IMR-90 (cell line): ENCODE results near the gene EFHD1. TPM values are rescaled to one million over a fixed set of nuclear protein-coding genes. Genes with fewer than 3 reads are reported as not detected.
"Not testable (repeated sequence)": the region's sequence is repeated elsewhere in the genome, so short reads cannot be mapped to it uniquely, and the experiment has no call there.

ENCODE experiments used
- ATAC-seq: fragments of 200-7000 bp; cut with Tn5 transposase; 2 replicates; pipeline ENCODE4 v1.9.1; 2020; ENCODE audit warnings: low read depth, mild to moderate bottlenecking, moderate library complexity
- BruUV-seq: library from RNA; stranded (reverse); fragments of 400-500 nt; replicated peaks from 2 replicates; lab custom pipeline; 2021; lab: Mats Ljungman, UMichigan
- CTCF ChIA-PET: fragments of 300-600 bp; formaldehyde crosslinking; extraction: SDS; loops from one replicate; lab custom pipeline; 2021; ENCODE audit warnings: antibody characterized with exemption; lab: Yijun Ruan, JAX
- POLR2A ChIA-PET: fragments of 300-600 bp; sonication (Branson Sonifier 250); formaldehyde crosslinking; loops from one replicate; lab custom pipeline; 2022; ENCODE audit warnings: antibody characterized with exemption; ENCODE audit not compliant: unreplicated experiment; lab: Charles Lee
- DNase-seq: peaks from one replicate; pipeline ENCODE4 v3.0.0; 2013
- H2AFZ ChIP-seq: replicated peaks from 2 replicates; pipeline ENCODE3; 2013; ENCODE audit warnings: low read length, mild to moderate bottlenecking; ENCODE audit not compliant: poor library complexity
- H2AK5ac ChIP-seq: 2 replicates; pipeline ENCODE4 v1.6.1; 2013; ENCODE audit warnings: low read depth, low read length, inconsistent platforms
- H2AK9ac ChIP-seq: replicated peaks from 2 replicates; pipeline ENCODE3; 2013; ENCODE audit warnings: mild to moderate bottlenecking, low read depth, low read length, moderate library complexity; ENCODE audit not compliant: poor library complexity
- H2BK120ac ChIP-seq: 2 replicates; pipeline ENCODE4 v1.6.1; 2013; ENCODE audit warnings: low read depth, low read length, inconsistent platforms
- H2BK15ac ChIP-seq: 3 replicates; pipeline ENCODE4 v1.6.1; 2013; ENCODE audit warnings: low read depth, low read length, inconsistent platforms
- H2BK20ac ChIP-seq: 2 replicates; pipeline ENCODE4 v1.6.1; 2013; ENCODE audit warnings: low read depth, mild to moderate bottlenecking, inconsistent platforms, low read length, moderate library complexity
- H2BK5ac ChIP-seq: 2 replicates; pipeline ENCODE4 v1.6.1; 2013; ENCODE audit warnings: mild to moderate bottlenecking, low read depth, low read length, inconsistent platforms; ENCODE audit not compliant: poor library complexity, severe bottlenecking
- H3K14ac ChIP-seq: replicated peaks from 2 replicates; pipeline ENCODE4 v1.6.1; 2013; ENCODE audit warnings: low read depth, low read length, inconsistent platforms
- H3K18ac ChIP-seq: 2 replicates; pipeline ENCODE4 v1.6.1; 2013; ENCODE audit warnings: low read depth, low read length, control low read depth
- H3K23ac ChIP-seq: 2 replicates; pipeline ENCODE4 v1.6.1; 2013; ENCODE audit warnings: low read depth, low read length, inconsistent platforms
- H3K27ac ChIP-seq: 2 replicates; pipeline ENCODE4 v1.5.1; 2013; ENCODE audit warnings: mild to moderate bottlenecking, control low read depth, low read length; ENCODE audit not compliant: insufficient read depth
- H3K27me3 ChIP-seq: 2 replicates; pipeline ENCODE4 v1.6.1; 2013; ENCODE audit warnings: low read length; ENCODE audit not compliant: control insufficient read depth, insufficient read depth
- H3K36me3 ChIP-seq: 2 replicates; pipeline ENCODE4 v1.6.1; 2013; ENCODE audit warnings: low read length, mixed read lengths; ENCODE audit not compliant: control insufficient read depth, insufficient read depth
- H3K4ac ChIP-seq: 2 replicates; pipeline ENCODE4 v1.6.1; 2013; ENCODE audit warnings: low read depth, low read length, inconsistent platforms
- H3K4me1 ChIP-seq: 2 replicates; pipeline ENCODE4 v1.6.1; 2013; ENCODE audit warnings: low read length, mixed read lengths; ENCODE audit not compliant: control insufficient read depth, insufficient read depth
- H3K4me2 ChIP-seq: 2 replicates; pipeline ENCODE4 v1.6.1; 2013; ENCODE audit warnings: low read depth, mild to moderate bottlenecking, control low read depth, low read length, moderate library complexity
- H3K4me3 ChIP-seq: 2 replicates; pipeline ENCODE4 v1.5.1; 2013; ENCODE audit warnings: low read depth, mild to moderate bottlenecking, control low read depth, low read length, moderate library complexity; ENCODE audit not compliant: insufficient read depth
- H3K56ac ChIP-seq: 2 replicates; pipeline ENCODE4 v1.6.1; 2013; ENCODE audit warnings: low read length, inconsistent platforms; ENCODE audit not compliant: insufficient read depth; ENCODE audit errors: extremely low read depth
- H3K79me1 ChIP-seq, 2 experiments: 2 replicates each; pipeline ENCODE4 v1.6.1; 2013; ENCODE audit warnings: low read length in 2 of 2, inconsistent platforms in 1 of 2, low read depth in 1 of 2
- H3K9ac ChIP-seq: 2 replicates; pipeline ENCODE4 v1.6.1; 2013; ENCODE audit warnings: low read depth, low read length, control low read depth
- H3K9me1 ChIP-seq: 2 replicates; pipeline ENCODE4 v1.6.1; 2013; ENCODE audit warnings: low read length, inconsistent platforms; ENCODE audit not compliant: insufficient read depth
- H3K9me3 ChIP-seq: 2 replicates; pipeline ENCODE4 v1.6.1; 2013; ENCODE audit warnings: low read length; ENCODE audit not compliant: control insufficient read depth, insufficient read depth
- H4K20me1 ChIP-seq: 2 replicates; pipeline ENCODE4 v1.6.1; 2013; ENCODE audit warnings: low read length, inconsistent platforms; ENCODE audit not compliant: insufficient read depth
- H4K5ac ChIP-seq: 2 replicates; pipeline ENCODE4 v1.6.1; 2013; ENCODE audit warnings: mild to moderate bottlenecking, low read depth, low read length, control low read depth
- H4K8ac ChIP-seq, 2 experiments: 2 replicates each; pipeline ENCODE4 v1.6.1; 2013; ENCODE audit warnings: low read depth in 2 of 2, low read length in 2 of 2, control low read depth in 1 of 2, inconsistent platforms in 1 of 2
- H4K91ac ChIP-seq: 2 replicates; pipeline ENCODE4 v1.6.1; 2013; ENCODE audit warnings: low read depth, low read length, inconsistent platforms; ENCODE audit not compliant: insufficient read depth
- WGBS, 2 experiments: methylation state at CpG; one replicate each; pipeline versions ENCODE4 v1.1.5 to v1.1.7; 2013; ENCODE audit warnings: missing lambda C conversion rate in 2 of 2; ENCODE audit not compliant: insufficient read length in 1 of 2; ENCODE audit errors: extremely low coverage in 2 of 2; 5-methylcytosine and 5-hydroxymethylcytosine counted together
- dilution Hi-C: fragments of 300-500 bp; cut with HindIII; formaldehyde crosslinking; loops from one replicate; pipeline ENCODE4 v1.14.3; 2018; ENCODE audit warnings: low sequenced_read_pairs; ENCODE audit not compliant: unreplicated experiment
- in situ Hi-C: fragments of 300-500 bp; cut with MboI; formaldehyde crosslinking; loops from 3 replicates; pipeline ENCODE4 v1.14.3; 2019; ENCODE audit warnings: low sequenced_read_pairs, inconsistent platforms, mixed read lengths
- intact Hi-C: fragments of 100-400 bp; cut with micrococcal nuclease; formaldehyde crosslinking; loops from 2 replicates; pipeline ENCODE4 v1.10.0; 2022
- polyA plus RNA-seq, 3 experiments: library from polyadenylated mRNA; depleted of rRNA; stranded (reverse); fragments of >200 nt; gene quantifications; 2 replicates each; pipeline ENCODE4 v1.2.3, GENCODE V29; 2012; ENCODE audit warnings: low replicate concordance in 1 of 3
- total RNA-seq: library from RNA; depleted of rRNA; stranded (reverse); fragments of >200 nt; gene quantifications from 2 replicates; pipeline ENCODE4 v1.2.3, GENCODE V29; 2012

Gene EFHD1
- total and polyA plus RNA-seq, 2 of the 4 experiments (the other 2 are of a cell fraction) = 0.27 TPM; not detected in 1

- H3K56ac ChIP-seq, H2BK120ac ChIP-seq, H3K9ac ChIP-seq, H3K27me3 ChIP-seq, H3K4me3 ChIP-seq, H3K23ac ChIP-seq, H4K20me1 ChIP-seq, H2BK15ac ChIP-seq, intact Hi-C loops, ATAC-seq, H3K4me1 ChIP-seq, H2AK5ac ChIP-seq, BruUV-seq, H2BK5ac ChIP-seq, H2BK20ac ChIP-seq, dilution Hi-C loops, in situ Hi-C loops, H3K36me3 ChIP-seq, H3K4me2 ChIP-seq, H2AFZ ChIP-seq, H3K18ac ChIP-seq, H4K8ac ChIP-seq, DNase-seq, H2AK9ac ChIP-seq, POLR2A ChIA-PET, H4K5ac ChIP-seq, H3K9me3 ChIP-seq, H3K79me1 ChIP-seq, CTCF ChIA-PET, H3K9me1 ChIP-seq, H3K27ac ChIP-seq, H3K4ac ChIP-seq, H3K14ac ChIP-seq, H4K91ac ChIP-seq: not testable (repeated sequence)
- 100% methylated on average over 3 of the region's 13 CpGs; no CpG with 5 or more reads in 1 of the 2 experiments for WGBS, 2 experiments
These were observed 57.7 kb downstream of the EFHD1 start for GRCh38 chr2:232691117-232691516.
